IPS DF 4.7 (cell line): ENCODE results near the gene SMYD5.
"Not testable (repeated sequence)": the region's sequence is repeated elsewhere in the genome, so short reads cannot be mapped to it uniquely, and the experiment has no call there.

Source experiments
- DNase-seq: peaks from one replicate; pipeline ENCODE4 v3.0.0-alpha.2; 2013; ENCODE audit warnings: low spot score; ENCODE audit errors: extremely low read depth

SMYD5 gene

GRCh38 chr2:73259704-73260337 lies 45.8 kb downstream of the SMYD5 start:
- no peak for DNase-seq

GRCh38 chr2:73260338-73260984 lies 46.4 kb downstream of the SMYD5 start:
- DNase-seq = no peak

GRCh38 chr2:73262108-73262651 lies 48.1 kb downstream of the SMYD5 start:
- DNase-seq = no peak

GRCh38 chr2:73262691-73263429 lies 48.8 kb downstream of the SMYD5 start:
- DNase-seq = not testable (repeated sequence)

GRCh38 chr2:73263540-73264331 lies 49.7 kb downstream of the SMYD5 start:
- no peak for DNase-seq

- no peak for DNase-seq
Measured at GRCh38 chr2:73264332-73264606, 50.2 kb downstream of the SMYD5 start.

GRCh38 chr2:73264783-73265182 lies 50.7 kb downstream of the SMYD5 start:
- no peak for DNase-seq

GRCh38 chr2:73265298-73266060 lies 51.4 kb downstream of the SMYD5 start:
- no peak for DNase-seq

GRCh38 chr2:73266061-73266901 lies 52.2 kb downstream of the SMYD5 start:
- no peak for DNase-seq

GRCh38 chr2:73267008-73267407 lies 53.0 kb downstream of the SMYD5 start:
- DNase-seq = no peak

- DNase-seq = no peak
Measured at GRCh38 chr2:73268366-73268829, 54.4 kb downstream of the SMYD5 start.

- DNase-seq = no peak
Measured at GRCh38 chr2:73268830-73269685, 55.0 kb downstream of the SMYD5 start.

- DNase-seq = no peak
Measured at GRCh38 chr2:73269686-73270465, 55.8 kb downstream of the SMYD5 start.

GRCh38 chr2:73272270-73272669 lies 58.2 kb downstream of the SMYD5 start:
- DNase-seq = no peak
